H9 (cell line): Measurements from ENCODE around the gene MTMR12. TPM values are rescaled to one million over a fixed set of nuclear protein-coding genes. Genes with fewer than 3 reads are reported as not detected.

ENCODE experiments used
- DNase-seq: peaks from one replicate; pipeline ENCODE4 v3.0.0-alpha.2; 2017
- H2AFZ ChIP-seq: one replicate; pipeline ENCODE4 v1.6.1; 2013; ENCODE audit warnings: mild to moderate bottlenecking, low read length, control low read depth, moderate library complexity
- H2AK5ac ChIP-seq: 2 replicates; pipeline ENCODE4 v1.6.1; 2013; ENCODE audit warnings: low read length, control low read depth, mixed read lengths; ENCODE audit not compliant: insufficient read length
- H2BK120ac ChIP-seq: one replicate; pipeline ENCODE4 v1.6.1; 2013; ENCODE audit warnings: low read depth, mild to moderate bottlenecking, low read length, control low read depth, inconsistent platforms; ENCODE audit not compliant: poor library complexity, severe bottlenecking
- H2BK12ac ChIP-seq: 2 replicates; pipeline ENCODE4 v1.6.1; 2013; ENCODE audit warnings: low read length, control low read depth, mixed read lengths, low read depth; ENCODE audit not compliant: insufficient read length
- H2BK15ac ChIP-seq: 2 replicates; pipeline ENCODE4 v1.6.1; 2013; ENCODE audit warnings: low read depth, low read length, control low read depth
- H2BK20ac ChIP-seq: one replicate; pipeline ENCODE4 v1.6.1; 2013; ENCODE audit warnings: low read depth, mild to moderate bottlenecking, low read length, control low read depth, inconsistent platforms; ENCODE audit not compliant: poor library complexity, severe bottlenecking
- H2BK5ac ChIP-seq: 2 replicates; pipeline ENCODE4 v1.6.1; 2013; ENCODE audit warnings: low read length, control low read depth, mixed read lengths; ENCODE audit not compliant: insufficient read length
- H3K14ac ChIP-seq: 2 replicates; pipeline ENCODE4 v1.6.1; 2013; ENCODE audit warnings: low read length, control low read depth; ENCODE audit not compliant: insufficient read depth
- H3K18ac ChIP-seq: 2 replicates; pipeline ENCODE4 v1.6.1; 2013; ENCODE audit warnings: low read depth, mild to moderate bottlenecking, mixed read lengths, low read length, control low read depth; ENCODE audit not compliant: insufficient read length
- H3K23ac ChIP-seq: 2 replicates; pipeline ENCODE4 v1.6.1; 2013; ENCODE audit warnings: low read length, control low read depth, mixed read lengths, low read depth; ENCODE audit not compliant: insufficient read length
- H3K23me2 ChIP-seq: 2 replicates; pipeline ENCODE4 v1.6.1; 2013; ENCODE audit warnings: low read depth, mild to moderate bottlenecking, mixed read lengths, low read length, control low read depth; ENCODE audit not compliant: insufficient read length, poor library complexity, severe bottlenecking
- H3K27ac ChIP-seq: 2 replicates; pipeline ENCODE4 v1.5.1; 2013; ENCODE audit warnings: low read length, control low read depth, mixed read lengths, low read depth; ENCODE audit not compliant: insufficient read length
- H3K27me3 ChIP-seq: 2 replicates; pipeline ENCODE4 v1.6.1; 2013; ENCODE audit warnings: low read length, control low read depth, inconsistent platforms; ENCODE audit not compliant: insufficient read depth
- H3K4ac ChIP-seq: 2 replicates; pipeline ENCODE4 v1.6.1; 2013; ENCODE audit warnings: low read depth, mild to moderate bottlenecking, control low read depth, inconsistent platforms, low read length, moderate library complexity
- H3K4me1 ChIP-seq: 2 replicates; pipeline ENCODE4 v1.6.1; 2013; ENCODE audit warnings: low read length, control low read depth, inconsistent platforms; ENCODE audit not compliant: insufficient read depth
- H3K4me2 ChIP-seq: 2 replicates; pipeline ENCODE4 v1.6.1; 2013; ENCODE audit warnings: low read length, control low read depth, mixed read lengths; ENCODE audit not compliant: insufficient read length, insufficient read depth
- H3K56ac ChIP-seq: 2 replicates; pipeline ENCODE4 v1.6.1; 2013; ENCODE audit warnings: low read depth, mild to moderate bottlenecking, mixed read lengths, low read length, control low read depth; ENCODE audit not compliant: insufficient read length
- H3K79me1 ChIP-seq: 2 replicates; pipeline ENCODE4 v1.6.1; 2013; ENCODE audit warnings: low read depth, mild to moderate bottlenecking, moderate library complexity, low read length, control low read depth, inconsistent platforms; ENCODE audit not compliant: insufficient read depth, poor library complexity, severe bottlenecking
- H3K79me2 ChIP-seq: 2 replicates; pipeline ENCODE4 v1.6.1; 2013; ENCODE audit warnings: low read length, control low read depth, inconsistent platforms; ENCODE audit not compliant: insufficient read depth
- H3K9ac ChIP-seq: 2 replicates; pipeline ENCODE4 v1.6.1; 2013; ENCODE audit warnings: low read length, control low read depth, mixed read lengths; ENCODE audit not compliant: insufficient read length; ENCODE audit errors: extremely low read depth
- H3K9me3 ChIP-seq: one replicate; pipeline ENCODE4 v1.6.1; 2013; ENCODE audit warnings: low read depth, low read length, inconsistent platforms; ENCODE audit not compliant: control insufficient read depth
- H3T11ph ChIP-seq: one replicate; pipeline ENCODE4 v1.6.1; 2013; ENCODE audit warnings: mild to moderate bottlenecking, low read length, control low read depth, inconsistent platforms
- H4K20me1 ChIP-seq: one replicate; pipeline ENCODE4 v1.6.1; 2013; ENCODE audit not compliant: control insufficient read depth, insufficient read length, insufficient read depth
- H4K5ac ChIP-seq: 2 replicates; pipeline ENCODE4 v1.6.1; 2013; ENCODE audit warnings: low read depth, mild to moderate bottlenecking, mixed read lengths, low read length, control low read depth; ENCODE audit not compliant: insufficient read length
- H4K8ac ChIP-seq: replicated peaks from 2 replicates; pipeline ENCODE4 v1.6.1; 2013; ENCODE audit warnings: low read length, control low read depth, mixed read lengths, low read depth; ENCODE audit not compliant: insufficient read length
- H4K91ac ChIP-seq: 2 replicates; pipeline ENCODE4 v1.6.1; 2013; ENCODE audit warnings: low read depth, mild to moderate bottlenecking, moderate library complexity, mixed read lengths, low read length, control low read depth; ENCODE audit not compliant: insufficient read length
- H3K27ac Mint-ChIP-seq, 3 experiments: 2 replicates in 2 of 3; 3 replicates in 1 of 3; pipeline ENCODE4 v1.8.0; 2020 to 2021; ENCODE audit warnings: mixed read lengths in 3 of 3, mild to moderate bottlenecking in 1 of 3, moderate library complexity in 1 of 3
- H3K27me3 Mint-ChIP-seq: 2 replicates; pipeline ENCODE4 v1.8.0; 2021; ENCODE audit warnings: low read depth, mild to moderate bottlenecking, moderate library complexity, mixed read lengths
- H3K36me3 Mint-ChIP-seq, 3 experiments: 2 replicates in 2 of 3; 3 replicates in 1 of 3; pipeline ENCODE4 v1.8.0; 2020 to 2021; ENCODE audit warnings: low read depth in 3 of 3, mixed read lengths in 3 of 3; ENCODE audit not compliant: insufficient read depth in 1 of 3
- H3K4me1 Mint-ChIP-seq, 2 experiments: 2 replicates each; pipeline ENCODE4 v1.8.0; 2020; ENCODE audit warnings: mixed read lengths in 2 of 2
- H3K4me3 Mint-ChIP-seq, 2 experiments: 2 replicates in 1 of 2; 3 replicates in 1 of 2; pipeline ENCODE4 v1.8.0; 2020 to 2021; ENCODE audit warnings: mild to moderate bottlenecking in 2 of 2, mixed read lengths in 2 of 2, moderate library complexity in 1 of 2
- H3K9me3 Mint-ChIP-seq, 2 experiments: 2 replicates in 1 of 2; 3 replicates in 1 of 2; pipeline ENCODE4 v1.8.0; 2020; ENCODE audit warnings: mild to moderate bottlenecking in 2 of 2, mixed read lengths in 2 of 2, moderate library complexity in 1 of 2
- CTCF ChIP-seq: fragments of 200-600 bp; sonication (generic); conservative IDR thresholded peaks from 3 replicates; pipeline ENCODE4 v1.8.0; 2021; ENCODE audit warnings: antibody characterized with exemption, mild to moderate bottlenecking
- WGBS: extraction: QIAGEN DNeasy Blood & Tissue Kit; methylation state at CpG from one replicate; pipeline ENCODE4 v1.1.7; 2013; ENCODE audit warnings: missing lambda C conversion rate, low lambda C conversion rate, mixed read lengths; ENCODE audit not compliant: insufficient read length; ENCODE audit errors: extremely low coverage; 5-methylcytosine and 5-hydroxymethylcytosine counted together
- total RNA-seq: library from RNA; stranded (reverse); gene quantifications from 2 replicates; pipeline ENCODE4 v1.2.1, GENCODE V29; 2021

The MTMR12 gene
- total RNA-seq, 1 experiment from 2014 or later: 39.3 TPM

GRCh38 chr5:32331217-32331934 lies 18.6 kb upstream of the MTMR12 start:
- no peaks in the 10 kb centered on the region for H3K4me1 ChIP-seq
- no peaks in the 10 kb centered on the region for H3K23me2 ChIP-seq
- peaks cover 0 to 4% of the 10 kb centered on the region in 2 experiments; a peak in 1 of 4 replicates for H3K4me1 Mint-ChIP-seq
- no peak overlapping the region for H4K91ac ChIP-seq
- no peak for TF ChIP-seq CTCF
- no peak overlapping the region for H2AK5ac ChIP-seq
- no peak overlapping the region for H3K9ac ChIP-seq
- H4K5ac ChIP-seq: no peak overlapping the region
- no peak overlapping the region for H2BK20ac ChIP-seq
- H4K8ac ChIP-seq: no peak overlapping the region
- H3K79me1 ChIP-seq: no peaks in the 10 kb centered on the region
- H2BK12ac ChIP-seq: no peak overlapping the region
- H3K9me3 Mint-ChIP-seq: peaks cover 15 to 22% of the 10 kb centered on the region in 2 experiments
- peaks cover 1% of the 10 kb centered on the region; the same call in 1 of the 2 replicates for H3K27me3 Mint-ChIP-seq
- no peak overlapping the region for H3K4ac ChIP-seq
- H3K79me2 ChIP-seq: no peaks in the 10 kb centered on the region
- no peak overlapping the region for H2BK120ac ChIP-seq
- no peaks in the 10 kb centered on the region for H3K9me3 ChIP-seq
- no CpG with 5 or more reads among the region's 11 CpGs for WGBS
- no peaks in the 10 kb centered on the region for H3K27me3 ChIP-seq
- DNase-seq: no peak
- no peak overlapping the region; a peak in 1 of 7 replicates for H3K27ac Mint-ChIP-seq
- no peaks in the 10 kb centered on the region for H4K20me1 ChIP-seq
- no peak overlapping the region for H3K27ac ChIP-seq
- no peak overlapping the region for H2BK15ac ChIP-seq
- no peak overlapping the region for H3K18ac ChIP-seq
- no peak overlapping the region for H3T11ph ChIP-seq
- H2BK5ac ChIP-seq: no peak overlapping the region
- no peak overlapping the region for H3K14ac ChIP-seq
- no peak overlapping the region for H3K4me2 ChIP-seq
- no peak overlapping the region for H3K4me3 Mint-ChIP-seq
- H3K23ac ChIP-seq: no peak overlapping the region
- peaks cover 0 to 4% (median 0%) of the 10 kb centered on the region in 3 experiments; a peak in 2 of 7 replicates for H3K36me3 Mint-ChIP-seq
- H2AFZ ChIP-seq: no peak overlapping the region
- no peak overlapping the region for H3K56ac ChIP-seq
